A549 (cell line): Measurements from ENCODE around the gene LATS1. TPM values are rescaled to one million over a fixed set of nuclear protein-coding genes. Genes with fewer than 3 reads are reported as not detected.

Experiments
- ATAC-seq, 2 experiments: fragments of 200-7000 bp in 1 of 2; fragments of >200 bp in 1 of 2; cut with Nextera tagmentation in 1 of 2; cut with Tn5 transposase in 1 of 2; 3 replicates each; pipeline versions ENCODE4 v1.8.0 to v1.9.1; 2018 to 2020; ENCODE audit warnings: mild to moderate bottlenecking in 1 of 2, moderate library complexity in 1 of 2
- CTCF ChIA-PET: fragments of 300-600 bp; sonication (Branson Sonifier 250); formaldehyde crosslinking; extraction: SDS; loops from one replicate; lab custom pipeline; 2021; ENCODE audit warnings: antibody characterized with exemption, inconsistent platforms; lab: Yijun Ruan, JAX
- POLR2A ChIA-PET: fragments of 350-600 bp; formaldehyde crosslinking; extraction: SDS; loops from one replicate; lab custom pipeline; 2021; ENCODE audit warnings: antibody characterized with exemption, inconsistent platforms; lab: Yijun Ruan, JAX
- DNase-seq, 2 experiments: peaks; one replicate each; pipeline versions ENCODE4 v3.0.0 to v3.0.0-alpha.2; 2011 to 2016; ENCODE audit warnings: low read depth in 1 of 2, low spot score in 1 of 2
- FAIRE-seq: peaks from 2 replicates; lab custom pipeline; 2011; peaks lifted over from hg19 to GRCh38; lab: Jason Lieb, UNC
- H3K27ac ChIP-seq, 2 experiments: fragments of >200 bp; sonication (Bioruptor Twin); formaldehyde crosslinking; 3 replicates each; pipeline ENCODE4 v1.5.1; 2016 to 2017
- H3K4me1 ChIP-seq: fragments of >200 bp; sonication (Bioruptor Twin); formaldehyde crosslinking; 3 replicates; pipeline ENCODE4 v1.6.1; 2016
- H3K4me2 ChIP-seq: fragments of >200 bp; sonication (Bioruptor Twin); formaldehyde crosslinking; 3 replicates; pipeline ENCODE4 v1.6.1; 2016
- H3K4me3 ChIP-seq: fragments of >200 bp; sonication (Bioruptor Twin); formaldehyde crosslinking; 3 replicates; pipeline ENCODE4 v1.5.1; 2016
- H3K9me3 ChIP-seq: fragments of >200 bp; sonication (Bioruptor Twin); formaldehyde crosslinking; 3 replicates; pipeline ENCODE4 v1.6.1; 2016
- BHLHE40 ChIP-seq: IDR thresholded peaks from 2 replicates; pipeline ENCODE4 v1.6.1; 2012; ENCODE audit warnings: low read depth, low read length, inconsistent platforms
- CBX8 ChIP-seq: fragments of 200-600 bp; sonication (generic); IDR thresholded peaks from 2 replicates; pipeline ENCODE4 v1.6.1; 2016
- CHD2 ChIP-seq: fragments of 150-350 bp; IDR thresholded peaks from 2 replicates; pipeline ENCODE4 v1.6.1; 2014; ENCODE audit warnings: low read length; ENCODE audit not compliant: partially characterized antibody
- CTCF ChIP-seq: fragments of >200 bp; sonication (Bioruptor Twin); formaldehyde crosslinking; IDR thresholded peaks from 3 replicates; pipeline ENCODE4 v1.5.1; 2016
- ESRRA ChIP-seq: fragments of 150-350 bp; IDR thresholded peaks from 2 replicates; pipeline ENCODE4 v1.6.1; 2014; ENCODE audit warnings: mild to moderate bottlenecking, low read length, borderline replicate concordance
- FOSB ChIP-seq: fragments of 250-450 bp; sonication (Bioruptor Pico); IDR thresholded peaks from 2 replicates; pipeline ENCODE4 v1.5.0; 2020; ENCODE audit warnings: mild to moderate bottlenecking, moderate library complexity
- FOSL2 ChIP-seq, 2 experiments: fragments of 450-650 bp in 1 of 2; fragments of >200 bp in 1 of 2; sonication (Bioruptor Twin) in 1 of 2; formaldehyde crosslinking; IDR thresholded peaks; 2 replicates each; pipeline versions ENCODE4 v1.5.0 to v1.6.1; 2016 to 2020; ENCODE audit warnings: mild to moderate bottlenecking in 1 of 2, moderate library complexity in 1 of 2
- FOXS1 ChIP-seq: fragments of 250-450 bp; sonication (Bioruptor Pico); IDR thresholded peaks from 2 replicates; pipeline ENCODE4 v1.5.0; 2020; ENCODE audit warnings: mild to moderate bottlenecking, moderate library complexity
- HES2 ChIP-seq: fragments of >200 bp; sonication (Bioruptor Twin); formaldehyde crosslinking; IDR thresholded peaks from 2 replicates; pipeline ENCODE4 v1.6.1; 2016
- HMGXB4 ChIP-seq: fragments of 250-450 bp; sonication (Bioruptor Pico); IDR thresholded peaks from 2 replicates; pipeline ENCODE4 v1.5.0; 2021; ENCODE audit warnings: mild to moderate bottlenecking, moderate library complexity, borderline replicate concordance
- MAZ ChIP-seq: fragments of 150-350 bp; IDR thresholded peaks from 2 replicates; pipeline ENCODE4 v1.6.1; 2014; ENCODE audit warnings: antibody characterized with exemption, low read depth, low read length, borderline replicate concordance
- NFE2L2 ChIP-seq: fragments of 150-350 bp; conservative IDR thresholded peaks from 2 replicates; pipeline ENCODE4 v1.6.1; 2014; ENCODE audit warnings: low read length
- NPAS2 ChIP-seq: fragments of 250-450 bp; sonication (Bioruptor Pico); IDR thresholded peaks from 2 replicates; pipeline ENCODE4 v1.8.0; 2022; ENCODE audit warnings: mild to moderate bottlenecking, moderate library complexity, borderline replicate concordance
- NR3C1 ChIP-seq: fragments of >200 bp; sonication (Bioruptor Twin); formaldehyde crosslinking; IDR thresholded peaks from 3 replicates; pipeline ENCODE4 v1.6.1; 2017
- POLR2AphosphoS2 ChIP-seq: conservative IDR thresholded peaks from 2 replicates; pipeline ENCODE4 v1.6.1; 2012; ENCODE audit warnings: low read length, improper control_type of control experiment, inconsistent platforms
- RAD21 ChIP-seq, 2 experiments: fragments of >200 bp in 1 of 2; sonication (Bioruptor Twin) in 1 of 2; formaldehyde crosslinking in 1 of 2; IDR thresholded peaks in 1 of 2; conservative IDR thresholded peaks in 1 of 2; 2 replicates in 1 of 2; 3 replicates in 1 of 2; pipeline ENCODE4 v1.6.1; 2012 to 2018; ENCODE audit warnings: inconsistent platforms in 1 of 2
- REST ChIP-seq: fragments of 200-600 bp; sonication (generic); IDR thresholded peaks from 2 replicates; pipeline ENCODE4 v1.6.1; 2016; ENCODE audit warnings: antibody characterized with exemption, mild to moderate bottlenecking, moderate library complexity
- RNF2 ChIP-seq: fragments of 200-600 bp; sonication (generic); IDR thresholded peaks from 2 replicates; pipeline ENCODE4 v1.6.1; 2016; ENCODE audit warnings: low read depth, mild to moderate bottlenecking, antibody characterized with exemption, moderate library complexity, borderline replicate concordance
- SMC3 ChIP-seq: fragments of >200 bp; sonication (Bioruptor Twin); formaldehyde crosslinking; IDR thresholded peaks from 3 replicates; pipeline ENCODE4 v1.6.1; 2018; ENCODE audit warnings: inconsistent platforms
- SREBF2 ChIP-seq: fragments of 450-650 bp; IDR thresholded peaks from 2 replicates; pipeline ENCODE4 v1.6.1; 2014; ENCODE audit warnings: mild to moderate bottlenecking, moderate library complexity
- TFCP2L1 ChIP-seq: fragments of 250-450 bp; sonication (Bioruptor Pico); IDR thresholded peaks from 2 replicates; pipeline ENCODE4 v1.5.0; 2021; ENCODE audit warnings: mild to moderate bottlenecking
- USF2 ChIP-seq: fragments of 450-650 bp; IDR thresholded peaks from 2 replicates; pipeline ENCODE4 v1.6.1; 2014; ENCODE audit warnings: antibody characterized with exemption
- ZNF302 ChIP-seq: fragments of 250-450 bp; sonication (Bioruptor Pico); IDR thresholded peaks from 2 replicates; pipeline ENCODE4 v1.9.0; 2021; ENCODE audit warnings: inconsistent platforms, mild to moderate bottlenecking, moderate library complexity
- WGBS: methylation state at CpG from one replicate; pipeline ENCODE4 v1.1.6; 2017; ENCODE audit errors: missing lambda C conversion rate; 5-methylcytosine and 5-hydroxymethylcytosine counted together
- polyA plus RNA-seq, 4 experiments: library from polyadenylated mRNA; depleted of rRNA in 3 of 4; stranded (reverse); fragments of >200 nt; fragmentation: RNase III in 1 of 4; extraction: RNeasy Plus Mini Kit Qiagen cat#74134 plus additional on column Dnase treatment in 1 of 4; gene quantifications; 2 replicates in 3 of 4; 3 replicates in 1 of 4; pipeline ENCODE4 v1.2.3, GENCODE V29; 2011 to 2017

The LATS1 gene
- polyA plus RNA-seq, 2 of the 4 experiments (the other 2 are of a cell fraction) = 6.1 to 18.5 TPM

GRCh38 chr6:149725785-149726184 is 7.9 kb upstream of the LATS1 start:
- FAIRE-seq = no peak
- POLR2A ChIA-PET = no interaction called here
- CTCF ChIA-PET = interaction anchor here (1.0 to 1.6 kb wide), 2 partner anchors 92 to 98 kb away, joined by 3 read pairs; no protein-coding TSS in a partner anchor

GRCh38 chr6:149723771-149724417 is 6.0 kb upstream of the LATS1 start:
- FAIRE-seq (no peak), DNase-seq (peak; percentile 34 to 76), ATAC-seq (peak; percentile 94 to 98)
- TF ChIP-seq SREBF2 = no peak
- TF ChIP-seq POLR2AphosphoS2 = no peak
- no peak for TF ChIP-seq FOSL2 (IDR thresholded peaks at IDR 0.05)
- TF ChIP-seq FOSL2 (CRISPR knock-in tag; IDR thresholded peaks at IDR 0.05) = peak; percentile 34; the same call in 1 of the 2 replicates
- TF ChIP-seq TFCP2L1 = no peak
- TF ChIP-seq SMC3 = 0 out of 3 replicates have a peak, but pooled peaks have one; percentile 40
- no peak for TF ChIP-seq FOSB (CRISPR knock-in tag)
- no peak for TF ChIP-seq RNF2
- no peak for TF ChIP-seq ZNF302 (CRISPR knock-in tag)
- TF ChIP-seq CHD2 = no peak
- TF ChIP-seq RAD21 (conservative IDR thresholded peaks at IDR 0.05 in 1 of 2, IDR thresholded peaks at IDR 0.05 in 1 of 2) = peak; percentile 56 to 66; a peak in 4 of 5 replicates
- TF ChIP-seq HMGXB4 (CRISPR knock-in tag) = no peak
- peak; percentile 59 for TF ChIP-seq CTCF
- TF ChIP-seq ESRRA = no peak
- no peak for TF ChIP-seq MAZ
- no peak for TF ChIP-seq NPAS2 (CRISPR knock-in tag)
- TF ChIP-seq USF2 = no peak
- no peak for TF ChIP-seq REST
- no peak for TF ChIP-seq BHLHE40
- no peak for TF ChIP-seq NR3C1
- ChIA-PET POLR2A (interaction anchor here (0.7 kb wide), 1 partner anchor 214 kb away, joined by 3 read pairs; no protein-coding TSS in a partner anchor), CTCF (interaction anchor here (0.6 to 1.7 kb wide), 13 partner anchors 10 to 1573 kb away, joined by 3 to 7 read pairs (median 3); no protein-coding TSS in a partner anchor)
- Histone ChIP-seq H3K27ac (no peak overlapping the region), H3K4me2 (no peak overlapping the region), H3K9me3 (no peaks in the 10 kb centered on the region), H3K4me1 (no peaks in the 10 kb centered on the region), H3K4me3 (no peak overlapping the region)
- WGBS = 65% methylated on average over 10 of the region's 10 CpGs

More at GRCh38 chr6:149725785-149726184, 7.9 kb upstream of the LATS1 start:
- no peak for TF ChIP-seq NFE2L2
- no peak for TF ChIP-seq NPAS2 (CRISPR knock-in tag)
- no peak for TF ChIP-seq FOXS1 (CRISPR knock-in tag)
- no peak for TF ChIP-seq HES2
- no peak for TF ChIP-seq FOSL2 (IDR thresholded peaks at IDR 0.05)
- TF ChIP-seq FOSL2 (CRISPR knock-in tag; IDR thresholded peaks at IDR 0.05) = no peak
- TF ChIP-seq CBX8 = no peak
- TF ChIP-seq, all 56 proteins: peak for 0
- no peak overlapping the region for H3K27ac ChIP-seq
- ATAC-seq (no peak), DNase-seq (no peak)
- H3K4me1 ChIP-seq = no peaks in the 10 kb centered on the region
- no peak overlapping the region for H3K4me3 ChIP-seq
- no peak overlapping the region for H3K4me2 ChIP-seq
- WGBS = 75% methylated on average over 3 of the region's 3 CpGs
- no peaks in the 10 kb centered on the region for H3K9me3 ChIP-seq
